GM12878 (cell line): Measurements from ENCODE around the gene ECM1. TPM values are rescaled to one million over a fixed set of nuclear protein-coding genes. Genes with fewer than 3 reads are reported as not detected.

Experiments used
- ATAC-seq: fragments of 200-7000 bp; cut with Tn5 transposase; 3 replicates; pipeline ENCODE4 v1.9.1; 2020; ENCODE audit warnings: mild to moderate bottlenecking, moderate library complexity
- BruUV-seq: library from RNA; stranded (reverse); fragments of 400-500 nt; replicated peaks from 2 replicates; lab custom pipeline; 2021; lab: Mats Ljungman, UMichigan
- CTCF ChIA-PET: fragments of 300-600 bp; sonication (Branson Sonifier 250); formaldehyde crosslinking; extraction: SDS; loops from one replicate; lab custom pipeline; 2021; ENCODE audit warnings: inconsistent platforms; lab: Yijun Ruan, JAX
- POLR2A ChIA-PET: fragments of 350-600 bp; formaldehyde crosslinking; extraction: SDS; loops from one replicate; lab custom pipeline; 2021; ENCODE audit warnings: inconsistent platforms; lab: Charles Lee
- RAD21 ChIA-PET: fragments of 300-600 bp; sonication (Branson Sonifier 250); formaldehyde crosslinking; loops from one replicate; lab custom pipeline; 2023; ENCODE audit warnings: antibody characterized with exemption; ENCODE audit not compliant: unreplicated experiment; lab: Charles Lee
- SMC1A ChIA-PET: fragments of 300-600 bp; sonication (Branson Sonifier 250); formaldehyde crosslinking; loops from one replicate; lab custom pipeline; 2023; ENCODE audit not compliant: unreplicated experiment, uncharacterized antibody; lab: Charles Lee
- DNase-seq: peaks from one replicate; pipeline ENCODE4 v3.0.0-alpha.2; 2011; ENCODE audit warnings: low read depth, low spot score
- FAIRE-seq: peaks from 3 replicates; lab custom pipeline; 2011; peaks lifted over from hg19 to GRCh38; lab: Jason Lieb, UNC
- H2AFZ ChIP-seq: 2 replicates; pipeline ENCODE4 v1.6.0; 2011; ENCODE audit warnings: low read depth, low read length, control low read depth; ENCODE audit not compliant: control insufficient read depth
- H3K27ac ChIP-seq: 2 replicates; pipeline ENCODE4 v1.5.1; 2011; ENCODE audit warnings: control low read depth; ENCODE audit not compliant: control insufficient read depth, insufficient read depth
- H3K27me3 ChIP-seq, 2 experiments: replicated peaks in 1 of 2; 2 replicates each; pipeline versions ENCODE4 v1.6.0 to v1.6.1; 2011; ENCODE audit warnings: low read length in 1 of 2; ENCODE audit not compliant: control insufficient read depth in 2 of 2, insufficient read depth in 2 of 2
- H3K36me3 ChIP-seq, 2 experiments: 2 replicates each; pipeline ENCODE4 v1.5.1; 2011; ENCODE audit warnings: low read length in 1 of 2; ENCODE audit not compliant: control insufficient read depth in 2 of 2, insufficient read depth in 2 of 2
- H3K4me1 ChIP-seq: 2 replicates; pipeline ENCODE4 v1.6.1; 2011; ENCODE audit warnings: mild to moderate bottlenecking, low read length, moderate library complexity, mixed read lengths; ENCODE audit not compliant: control insufficient read depth, insufficient read depth
- H3K4me2 ChIP-seq: 2 replicates; pipeline ENCODE4 v1.6.0; 2011; ENCODE audit warnings: control low read depth; ENCODE audit not compliant: control insufficient read depth, insufficient read depth
- H3K4me3 ChIP-seq: fragments of 200-600 bp; sonication (generic); 2 replicates; pipeline ENCODE4 v1.5.1; 2016
- H3K79me2 ChIP-seq: 2 replicates; pipeline ENCODE4 v1.6.0; 2011; ENCODE audit warnings: low read length; ENCODE audit not compliant: control insufficient read depth, insufficient read depth
- H3K9ac ChIP-seq: 2 replicates; pipeline ENCODE4 v1.8.0; 2011; ENCODE audit warnings: low read length, control low read depth, mixed read lengths; ENCODE audit not compliant: control insufficient read depth, insufficient read depth
- H3K9me3 ChIP-seq: replicated peaks from 3 replicates; pipeline ENCODE4 v1.5.1; 2011; ENCODE audit warnings: mild to moderate bottlenecking, low read length; ENCODE audit not compliant: control insufficient read depth, insufficient read depth
- H4K20me1 ChIP-seq: 2 replicates; pipeline ENCODE4 v1.6.0; 2011; ENCODE audit not compliant: control insufficient read depth, insufficient read depth
- BMI1 ChIP-seq: fragments of 450-650 bp; IDR thresholded peaks from 2 replicates; pipeline ENCODE4 v1.6.1; 2016; ENCODE audit warnings: mild to moderate bottlenecking, moderate library complexity, borderline replicate concordance
- E2F8 ChIP-seq: fragments of 450-650 bp; IDR thresholded peaks from 2 replicates; pipeline ENCODE4 v1.6.1; 2018; ENCODE audit warnings: mild to moderate bottlenecking, low read depth, moderate library complexity; ENCODE audit not compliant: partially characterized antibody
- ESRRA ChIP-seq: IDR thresholded peaks from 2 replicates; pipeline ENCODE4 v1.6.1; 2012; ENCODE audit warnings: mild to moderate bottlenecking, low read length, improper control_type of control experiment
- IRF5 ChIP-seq: fragments of 450-650 bp; IDR thresholded peaks from 2 replicates; pipeline ENCODE4 v1.6.1; 2017; ENCODE audit warnings: borderline replicate concordance
- POLR2A ChIP-seq: IDR thresholded peaks from 2 replicates; pipeline ENCODE4 v1.6.1; 2011; ENCODE audit warnings: low read depth, mild to moderate bottlenecking, low read length
- POLR2AphosphoS5 ChIP-seq: IDR thresholded peaks from 2 replicates; pipeline ENCODE4 v1.6.1; 2011; ENCODE audit warnings: mild to moderate bottlenecking, low read length, inconsistent platforms
- ZNF217 ChIP-seq: fragments of 450-650 bp; IDR thresholded peaks from 2 replicates; pipeline ENCODE4 v1.6.1; 2017; ENCODE audit warnings: antibody characterized with exemption, mild to moderate bottlenecking
- ZNF384 ChIP-seq: IDR thresholded peaks from 2 replicates; pipeline ENCODE4 v1.6.1; 2012; ENCODE audit warnings: low read depth, mild to moderate bottlenecking, low read length, improper control_type of control experiment, borderline replicate concordance
- WGBS: methylation state at CpG from one replicate; pipeline ENCODE4 v1.1.6; 2016; ENCODE audit warnings: low lambda C conversion rate; ENCODE audit not compliant: insufficient replicate concordance, insufficient coverage; ENCODE audit errors: missing lambda C conversion rate; 5-methylcytosine and 5-hydroxymethylcytosine counted together
- in situ Hi-C: fragments of 300-500 bp; cut with MboI; formaldehyde crosslinking; loops from 9 replicates; pipeline ENCODE4 v1.14.3; 2018; ENCODE audit warnings: mixed read lengths
- intact Hi-C: fragments of 100-400 bp; cut with micrococcal nuclease; formaldehyde crosslinking; loops from one replicate; pipeline ENCODE4 v1.14.2; 2022; ENCODE audit not compliant: unreplicated experiment
- polyA plus RNA-seq, 11 experiments: library from polyadenylated mRNA; depleted of rRNA in 4 of 11; unstranded in 6 of 11; stranded (reverse) in 5 of 11; fragments of >200 nt; fragmentation: Nextera tagmentation in 4 of 11; fragmentation: Illumina TruSeq in 1 of 11; extraction: Ambion mirVana in 4 of 11; extraction: Trizol in 1 of 11; gene quantifications; 1 replicate in 1 of 11; 2 replicates in 10 of 11; pipeline versions ENCODE4 v1.2.1 to v1.2.3, GENCODE V29; 2011 to 2016; ENCODE audit warnings: inconsistent platforms in 2 of 11, missing spikeins in 2 of 11, low read depth in 1 of 11
- total RNA-seq, 4 experiments: library from RNA; depleted of rRNA in 3 of 4; stranded (reverse); fragments of >200 nt in 3 of 4; fragmentation: Illumina TruSeq in 1 of 4; extraction: Trizol in 1 of 4; gene quantifications; 2 replicates each; pipeline versions ENCODE4 v1.2.1 to v1.2.3, GENCODE V29; 2013 to 2021

Gene ECM1
- total and polyA plus RNA-seq, 10 of the 15 experiments (the other 5 are each of a cell fraction or from before 2014, with no cell fraction given), result 0.06 to 1.3 (median 0.60) TPM

GRCh38 chr1:150554086-150554452 is 46.2 kb downstream of the ECM1 start (continued):
- no peak for TF ChIP-seq E2F8
- TF ChIP-seq ZNF217, result no peak

- TF ChIP-seq IRF5, result no peak
- peak; percentile 59 for TF ChIP-seq POLR2A
- no peak for TF ChIP-seq ZNF384
- TF ChIP-seq ESRRA, result no peak
- TF ChIP-seq BMI1, result no peak
- no peak for TF ChIP-seq POLR2AphosphoS5
- ChIA-PET POLR2A (no interaction called here), RAD21 (no interaction called here), CTCF (interaction anchor here (0.6 kb wide), 2 partner anchors 19 to 33 kb away, joined by 3 to 4 read pairs; no protein-coding TSS in a partner anchor), SMC1A (no interaction called here)
- Histone ChIP-seq H3K79me2 (peaks cover under 1% of the 10 kb centered on the region), H4K20me1 (no peaks in the 10 kb centered on the region), H3K9me3 (no peaks in the 10 kb centered on the region), H3K4me3 (no peak overlapping the region), H2AFZ (no peak overlapping the region), H3K36me3 (no peaks in the 10 kb centered on the region), H3K4me1 (peaks cover 5% of the 10 kb centered on the region; the same call in 1 of the 2 replicates), H3K9ac (no peak overlapping the region), H3K27me3 (no peaks in the 10 kb centered on the region; a peak in 1 of 4 replicates), H3K4me2 (no peak overlapping the region), H3K27ac (no peak overlapping the region)
- BruUV-seq, result no TSS peak
- ATAC-seq, result no peak
- WGBS, result 86% methylated on average over 19 of the region's 19 CpGs
- in situ Hi-C loops (no loop called here), intact Hi-C loops (no loop called here)
- DNase-seq, result no peak
- FAIRE-seq, result no peak
These were observed 47.5 kb downstream of the ECM1 start for GRCh38 chr1:150555198-150555970.
